Measurements from ENCODE around the gene CD109.

GRCh38 chr6:73854998-73855718 is 159.2 kb downstream of the CD109 start:
- TF ChIP-seq CTCF (IDR thresholded peaks at IDR 0.05 in 4 of 5, conservative IDR thresholded peaks at IDR 0.05 in 1 of 5) (peak; percentile 37 to 71 (median 54)), POLR2A (IDR thresholded peaks at IDR 0.05) (no peak)

Data from gastrocnemius medialis (tissue), 4 donors.